HCT116 (cell line): ENCODE measurements around the gene SH3TC1. TPM values are rescaled to one million over a fixed set of nuclear protein-coding genes. Genes with fewer than 3 reads are reported as not detected.

ENCODE experiments used
- ATAC-seq: fragments of 200-7000 bp; cut with Tn5 transposase; 2 replicates; pipeline ENCODE4 v1.9.1; 2020; ENCODE audit warnings: mild to moderate bottlenecking, moderate library complexity
- BruUV-seq: library from RNA; stranded (reverse); fragments of 400-500 nt; replicated peaks from 2 replicates; lab custom pipeline; 2021; lab: Mats Ljungman, UMichigan
- CTCF ChIA-PET: fragments of 300-600 bp; sonication (Branson Sonifier 250); formaldehyde crosslinking; loops from one replicate; lab custom pipeline; 2021; ENCODE audit warnings: antibody characterized with exemption; lab: Charles Lee
- POLR2A ChIA-PET: fragments of 300-600, 350-600 bp; sonication (Branson Sonifier 250); formaldehyde crosslinking; loops from one replicate; lab custom pipeline; 2021; ENCODE audit warnings: antibody characterized with exemption; lab: Charles Lee
- RAD21 ChIA-PET, 2 experiments: fragments of 300-600 bp; sonication (Branson Sonifier 250); formaldehyde crosslinking; loops; one replicate each; lab custom pipeline; 2023; ENCODE audit warnings: low total read pairs in 2 of 2; ENCODE audit not compliant: uncharacterized antibody in 2 of 2, unreplicated experiment in 2 of 2, low non-redundant PET in 1 of 2; lab: Charles Lee
- DNase-seq: peaks from one replicate; pipeline ENCODE4 v3.0.0-alpha.2; 2010; ENCODE audit warnings: low read depth, low spot score
- H2AFZ ChIP-seq: fragments of 200-600 bp; shearing (Covaris generic), sonication (generic); 2 replicates; pipeline ENCODE4 v1.6.1; 2017; ENCODE audit warnings: low read depth, mixed run types, mixed read lengths, antibody characterized with exemption, low read length; ENCODE audit not compliant: poor library complexity, severe bottlenecking
- H3K27ac ChIP-seq: 2 replicates; pipeline ENCODE4 v1.5.1; 2012; ENCODE audit warnings: low read depth, low read length
- H3K27me3 ChIP-seq: fragments of 200-600 bp; sonication (generic); 2 replicates; pipeline ENCODE4 v1.6.1; 2016; ENCODE audit warnings: mixed run types, low read length, mixed read lengths; ENCODE audit not compliant: insufficient read depth
- H3K36me3 ChIP-seq, 2 experiments: fragments of 200-500 bp in 1 of 2; fragments of 200-600 bp in 1 of 2; sonication (Bioruptor generic) in 1 of 2; sonication (generic) in 1 of 2; 2 replicates each; pipeline versions ENCODE4 v1.5.1 to v1.6.1; 2014 to 2016; ENCODE audit warnings: low read length in 2 of 2, inconsistent platforms in 1 of 2, mixed read lengths in 1 of 2, mixed run types in 1 of 2; ENCODE audit not compliant: insufficient read depth in 2 of 2, control insufficient read depth in 1 of 2
- H3K4me1 ChIP-seq, 2 experiments: fragments of 200-600 bp in 1 of 2; sonication (generic) in 1 of 2; 2 replicates each; pipeline versions ENCODE4 v1.5.1 to v1.6.1; 2012 to 2017; ENCODE audit warnings: low read length in 2 of 2, inconsistent platforms in 1 of 2, mild to moderate bottlenecking in 1 of 2, mixed read lengths in 1 of 2, mixed run types in 1 of 2, moderate library complexity in 1 of 2; ENCODE audit not compliant: insufficient read depth in 2 of 2, control insufficient read depth in 1 of 2
- H3K4me2 ChIP-seq: fragments of 200-600 bp; sonication (generic); 2 replicates; pipeline ENCODE4 v1.6.1; 2017; ENCODE audit warnings: mixed run types, low read length, mixed read lengths
- H3K4me3 ChIP-seq, 2 experiments: fragments of 200-600 bp in 1 of 2; sonication (generic) in 1 of 2; replicated peaks in 1 of 2; 2 replicates each; pipeline ENCODE4 v1.5.1; 2011 to 2016; ENCODE audit warnings: low read length in 2 of 2, control low read depth in 1 of 2, low read depth in 1 of 2, mild to moderate bottlenecking in 1 of 2, mixed read lengths in 1 of 2, mixed run types in 1 of 2
- H3K79me2 ChIP-seq: fragments of 200-600 bp; sonication (generic); 2 replicates; pipeline ENCODE4 v1.6.1; 2017; ENCODE audit warnings: mild to moderate bottlenecking, mixed run types, low read length, moderate library complexity, mixed read lengths; ENCODE audit not compliant: insufficient read depth
- H3K9ac ChIP-seq: fragments of 200-600 bp; sonication (generic); 2 replicates; pipeline ENCODE4 v1.6.1; 2016; ENCODE audit warnings: low read length, mixed read lengths
- H3K9me2 ChIP-seq: fragments of 200-600 bp; sonication (generic), shearing (Covaris generic); 2 replicates; pipeline ENCODE4 v1.6.1; 2017; ENCODE audit warnings: mixed run types, mild to moderate bottlenecking, moderate library complexity; ENCODE audit not compliant: insufficient read depth
- H3K9me3 ChIP-seq, 2 experiments: fragments of 200-500 bp in 1 of 2; fragments of 200-600 bp in 1 of 2; sonication (Bioruptor generic) in 1 of 2; sonication (generic) in 1 of 2; 2 replicates each; pipeline ENCODE4 v1.6.1; 2014 to 2017; ENCODE audit warnings: low read length in 2 of 2, mixed read lengths in 2 of 2, inconsistent platforms in 1 of 2, low read depth in 1 of 2, mild to moderate bottlenecking in 1 of 2, mixed run types in 1 of 2, moderate library complexity in 1 of 2; ENCODE audit not compliant: control insufficient read depth in 1 of 2, insufficient read depth in 1 of 2
- H4K20me1 ChIP-seq: fragments of 200-600 bp; sonication (generic), shearing (Covaris generic); 2 replicates; pipeline ENCODE4 v1.6.1; 2017; ENCODE audit warnings: mixed run types, mild to moderate bottlenecking, moderate library complexity; ENCODE audit not compliant: insufficient read depth
- EGR1 ChIP-seq: IDR thresholded peaks from 2 replicates; pipeline ENCODE4 v1.6.1; 2012; ENCODE audit warnings: low read depth
- ELF1 ChIP-seq: IDR thresholded peaks from 2 replicates; pipeline ENCODE4 v1.6.1; 2012; ENCODE audit warnings: low read depth, borderline replicate concordance
- EZH2 ChIP-seq: fragments of 200-600 bp; sonication (generic); IDR thresholded peaks from 2 replicates; pipeline ENCODE4 v1.6.1; 2017; ENCODE audit warnings: antibody characterized with exemption, mixed run types
- POLR2AphosphoS5 ChIP-seq: IDR thresholded peaks from 2 replicates; pipeline ENCODE4 v1.6.1; 2011; ENCODE audit warnings: mild to moderate bottlenecking, low read depth, low read length, moderate library complexity
- RAD21 ChIP-seq: IDR thresholded peaks from 2 replicates; pipeline ENCODE4 v1.6.1; 2012; ENCODE audit warnings: low read depth, mild to moderate bottlenecking
- SP1 ChIP-seq: IDR thresholded peaks from 2 replicates; pipeline ENCODE4 v1.6.1; 2012; ENCODE audit warnings: low read depth
- SRF ChIP-seq: IDR thresholded peaks from 2 replicates; pipeline ENCODE4 v1.6.1; 2012; ENCODE audit warnings: low read depth
- TCF7L2 ChIP-seq: IDR thresholded peaks from 2 replicates; pipeline ENCODE4 v1.7.0; 2011; ENCODE audit warnings: borderline replicate concordance, inconsistent platforms; ENCODE audit not compliant: insufficient read depth, insufficient read length; ENCODE audit errors: extremely low read depth
- YY1 ChIP-seq: IDR thresholded peaks from 2 replicates; pipeline ENCODE4 v1.6.1; 2011; ENCODE audit warnings: low read length, low read depth, moderate library complexity, mild to moderate bottlenecking; ENCODE audit not compliant: insufficient replicate concordance; ENCODE audit errors: extremely low read depth
- ZBTB33 ChIP-seq: IDR thresholded peaks from 2 replicates; pipeline ENCODE4 v1.6.1; 2011; ENCODE audit warnings: mild to moderate bottlenecking, low read length, moderate library complexity; ENCODE audit not compliant: insufficient replicate concordance; ENCODE audit errors: extremely low read depth
- ZNF274 ChIP-seq: fragments of 200-500 bp; sonication (Bioruptor generic); IDR thresholded peaks from 2 replicates; pipeline ENCODE4 v1.6.1; 2014; ENCODE audit warnings: mild to moderate bottlenecking, low read depth, low read length, inconsistent platforms
- intact Hi-C: fragments of 100-400 bp; cut with micrococcal nuclease; formaldehyde crosslinking; loops from 2 replicates; pipeline ENCODE4 v1.10.0; 2022
- total RNA-seq: library from RNA; stranded (reverse); gene quantifications from one replicate; pipeline ENCODE4 v1.2.1, GENCODE V29; 2021; ENCODE audit not compliant: unreplicated experiment
- TF ChIP-seq, protein P1 (sequence below), 3 experiments: fragments of 200-600 bp in 1 of 3; sonication (generic) in 1 of 3; IDR thresholded peaks in 2 of 3; conservative IDR thresholded peaks in 1 of 3; 2 replicates each; pipeline ENCODE4 v1.5.1; 2012 to 2017; ENCODE audit warnings: low read depth in 2 of 3, low read length in 2 of 3, antibody characterized with exemption in 1 of 3, borderline replicate concordance in 1 of 3, control low read depth in 1 of 3, mild to moderate bottlenecking in 1 of 3, mixed read lengths in 1 of 3, mixed run types in 1 of 3, moderate library complexity in 1 of 3; ENCODE audit not compliant: insufficient read depth in 1 of 3

Gene SH3TC1
- total RNA-seq, 1 experiment from 2014 or later: 12.5 TPM

DNA sequence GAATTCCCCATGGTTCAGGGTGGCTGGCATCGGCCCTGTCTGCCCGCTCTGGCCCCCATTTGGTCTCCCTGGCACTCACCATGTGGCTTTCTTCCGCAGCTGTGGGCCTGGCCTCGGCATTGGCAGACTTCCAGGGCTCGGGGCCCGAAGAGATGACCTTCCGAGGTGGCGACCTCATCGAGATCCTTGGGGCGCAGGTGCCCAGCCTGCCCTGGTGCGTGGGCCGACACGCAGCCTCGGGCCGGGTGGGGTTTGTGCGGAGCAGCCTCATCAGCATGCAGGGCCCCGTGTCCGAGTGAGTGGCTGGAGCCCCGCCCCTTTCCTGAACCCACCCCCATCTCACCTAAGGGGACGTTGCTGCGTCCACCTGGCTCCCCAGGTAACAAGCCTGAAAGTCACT is 20.1 kb downstream of the SH3TC1 start:
- RAD21 ChIA-PET: no interaction called here
- CTCF ChIA-PET: no interaction called here
- TF ChIP-seq ZBTB33 (no peak), YY1 (no peak), EGR1 (no peak), ELF1 (no peak), SRF (no peak), POLR2AphosphoS5 (no peak), TCF7L2 (no peak), RAD21 (no peak), EZH2 (no peak), ZNF274 (no peak), SP1 (no peak)
- TF ChIP-seq, protein P1, sequence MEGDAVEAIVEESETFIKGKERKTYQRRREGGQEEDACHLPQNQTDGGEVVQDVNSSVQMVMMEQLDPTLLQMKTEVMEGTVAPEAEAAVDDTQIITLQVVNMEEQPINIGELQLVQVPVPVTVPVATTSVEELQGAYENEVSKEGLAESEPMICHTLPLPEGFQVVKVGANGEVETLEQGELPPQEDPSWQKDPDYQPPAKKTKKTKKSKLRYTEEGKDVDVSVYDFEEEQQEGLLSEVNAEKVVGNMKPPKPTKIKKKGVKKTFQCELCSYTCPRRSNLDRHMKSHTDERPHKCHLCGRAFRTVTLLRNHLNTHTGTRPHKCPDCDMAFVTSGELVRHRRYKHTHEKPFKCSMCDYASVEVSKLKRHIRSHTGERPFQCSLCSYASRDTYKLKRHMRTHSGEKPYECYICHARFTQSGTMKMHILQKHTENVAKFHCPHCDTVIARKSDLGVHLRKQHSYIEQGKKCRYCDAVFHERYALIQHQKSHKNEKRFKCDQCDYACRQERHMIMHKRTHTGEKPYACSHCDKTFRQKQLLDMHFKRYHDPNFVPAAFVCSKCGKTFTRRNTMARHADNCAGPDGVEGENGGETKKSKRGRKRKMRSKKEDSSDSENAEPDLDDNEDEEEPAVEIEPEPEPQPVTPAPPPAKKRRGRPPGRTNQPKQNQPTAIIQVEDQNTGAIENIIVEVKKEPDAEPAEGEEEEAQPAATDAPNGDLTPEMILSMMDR (IDR thresholded peaks at IDR 0.05 in 2 of 3, conservative IDR thresholded peaks at IDR 0.05 in 1 of 3; ENCODE audit: borderline replicate concordance in 1 of 3, insufficient read depth in 1 of 3, low read depth in 2 of 3, low read length in 2 of 3): no peak
- POLR2A ChIA-PET: no interaction called here
- Histone ChIP-seq H3K4me2 (no peak overlapping the region), H3K9ac (no peak overlapping the region), H3K27me3 (no peaks in the 10 kb centered on the region), H3K79me2 (no peaks in the 10 kb centered on the region), H3K27ac (no peak overlapping the region), H2AFZ (no peak overlapping the region), H3K4me1 (no peaks in the 10 kb centered on the region), H3K9me3 (no peaks in the 10 kb centered on the region), H3K4me3 (no peak overlapping the region), H4K20me1 (no peaks in the 10 kb centered on the region), H3K36me3 (no peaks in the 10 kb centered on the region), H3K9me2 (no peaks in the 10 kb centered on the region)
- intact Hi-C loops: no loop called here
- ATAC-seq (no peak), DNase-seq (no peak)
- no TSS peak for BruUV-seq
